ENCODE results near the gene TMEM186.

- TF ChIP-seq CTCF (IDR thresholded peaks at IDR 0.05) (no peak), SIN3A (IDR thresholded peaks at IDR 0.05; ENCODE audit: borderline replicate concordance, insufficient read depth, low read depth, low read length) (no peak), TCF7L2 (IDR thresholded peaks at IDR 0.05; ENCODE audit: low read depth, low read length) (no peak)
Measured at GRCh38 chr16:8768692-8769091, 28.7 kb downstream of the TMEM186 start.
